NCI-H2029 (cell line): Measurements from ENCODE around the gene RUNDC1.

Experiments used
- DNase-seq: peaks from one replicate; lab custom pipeline; 2025; lab: John Stamatoyannopoulos, UW

RUNDC1 gene

GRCh38 chr17:43019418-43019817, 39.1 kb downstream of the RUNDC1 start:
- DNase-seq = no peak

DNA sequence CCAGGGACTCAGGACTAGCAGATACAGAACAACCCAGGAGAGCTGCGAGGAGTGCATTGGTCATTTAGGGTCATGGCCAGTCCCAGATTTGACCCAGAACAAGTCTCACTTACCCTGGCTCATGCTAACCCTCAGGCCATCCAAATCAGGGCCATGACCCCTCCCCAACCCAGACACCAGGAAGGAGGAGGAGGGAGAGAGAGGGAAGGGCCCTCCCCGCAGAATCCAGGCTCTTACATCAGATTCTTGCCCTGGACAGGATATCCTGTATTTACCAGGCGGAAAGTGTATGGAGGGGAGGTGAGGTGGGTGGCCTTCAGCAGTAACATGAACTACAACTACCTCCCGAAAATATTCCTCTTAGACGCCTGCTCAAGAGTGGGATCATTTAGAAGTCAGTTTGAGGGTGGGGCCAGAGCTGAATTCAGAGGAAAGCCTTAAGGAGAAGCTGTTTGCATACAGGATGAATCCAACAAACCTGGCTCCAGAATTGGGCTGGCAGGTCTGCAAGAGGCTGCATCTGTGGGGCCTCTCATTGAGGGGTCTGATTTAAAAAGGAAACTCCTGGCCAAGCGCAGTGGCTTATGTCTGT, 39.8 kb downstream of the RUNDC1 start:
- no peak for DNase-seq

DNA sequence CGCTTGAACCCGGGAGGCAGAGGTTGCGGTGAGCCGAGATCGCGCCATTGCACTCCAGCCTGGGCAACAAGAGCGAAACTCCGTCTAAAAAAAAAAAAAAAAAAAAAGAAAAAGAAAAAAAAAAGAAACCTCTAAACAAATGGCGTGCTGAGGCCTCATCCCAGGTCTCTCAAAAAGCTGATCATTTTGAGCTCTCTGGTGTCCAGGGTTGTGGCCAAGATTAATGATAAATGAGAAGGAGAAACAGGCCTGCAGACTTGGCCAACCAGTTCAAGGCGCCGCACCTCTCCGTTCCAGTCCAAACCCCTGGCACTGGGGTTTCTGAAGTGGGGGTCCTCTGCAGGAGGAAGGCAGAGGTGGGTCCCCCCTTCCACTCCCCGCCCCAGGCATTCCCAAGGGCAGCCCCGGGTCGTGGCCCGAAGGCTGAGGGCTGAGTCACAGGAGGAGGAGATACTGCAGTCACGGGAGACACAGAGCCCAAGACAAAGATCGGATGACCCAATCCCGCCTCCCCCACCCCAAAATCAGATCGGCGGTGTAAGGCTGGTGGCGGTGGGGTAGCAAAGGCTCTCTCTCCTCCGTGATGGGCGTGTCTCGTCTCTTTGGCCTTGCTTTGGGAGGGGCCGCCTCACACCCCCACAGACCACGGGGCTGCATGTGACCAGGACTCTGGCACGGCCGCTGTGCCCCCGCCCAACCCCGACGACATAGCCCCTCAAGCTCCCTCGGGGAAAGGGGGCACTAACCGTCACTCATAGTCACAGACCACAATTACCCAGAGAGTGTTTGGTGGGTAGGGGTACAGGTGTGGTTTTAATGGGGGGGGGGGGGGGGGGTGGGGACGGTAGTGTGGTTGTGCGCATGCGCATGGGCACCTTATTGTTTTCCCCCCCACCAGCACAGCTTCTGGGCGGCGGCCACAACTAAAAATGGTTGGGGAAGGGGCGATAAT, 40.7 kb downstream of the RUNDC1 start:
- DNase-seq = peak; percentile 5

DNA sequence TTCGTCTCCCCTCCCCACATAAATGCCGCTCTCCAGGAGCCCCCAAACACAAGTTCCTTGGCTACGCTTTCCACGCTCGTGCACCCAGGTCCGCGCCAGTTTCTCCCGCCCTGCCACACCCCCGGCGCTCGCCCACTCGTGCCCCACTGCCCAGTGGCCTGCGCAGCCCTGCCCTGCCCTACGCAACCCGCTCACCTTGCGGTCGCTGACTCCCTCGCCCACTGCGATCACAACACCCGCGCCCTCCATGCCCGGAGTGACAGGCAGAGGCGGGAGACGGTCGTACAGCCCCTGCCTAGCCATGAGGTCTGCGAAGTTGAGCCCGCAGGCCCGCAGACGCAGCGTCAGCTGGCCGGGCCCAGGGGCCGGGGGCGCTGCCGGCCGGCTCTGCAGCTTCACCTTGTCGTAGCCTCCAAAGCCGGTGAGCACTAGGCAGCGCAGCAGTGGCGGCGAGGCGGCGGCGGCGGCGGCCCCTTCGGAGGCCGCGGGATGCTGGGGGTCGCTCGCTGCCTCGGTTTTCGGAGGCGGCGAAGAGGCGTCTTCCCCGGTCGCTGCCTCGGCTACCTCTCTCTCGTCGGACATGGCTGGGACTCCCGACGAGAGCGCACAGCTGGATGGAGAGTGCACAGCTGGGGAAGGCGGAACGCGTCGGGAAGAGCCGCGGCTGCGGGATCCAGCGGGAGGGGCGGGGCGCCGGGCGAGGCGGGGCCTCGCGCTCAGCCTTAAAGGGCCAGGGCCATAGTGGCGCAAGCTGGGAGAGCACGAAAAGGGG, 41.6 kb downstream of the RUNDC1 start, which contains the start of gene VAT1:
VAT1 (minus strand) TSS at position 645 of the 772 bp plus-strand sequence; CDS start at position 582, 63 bp downstream.
- peak; percentile 68 for DNase-seq

DNA sequence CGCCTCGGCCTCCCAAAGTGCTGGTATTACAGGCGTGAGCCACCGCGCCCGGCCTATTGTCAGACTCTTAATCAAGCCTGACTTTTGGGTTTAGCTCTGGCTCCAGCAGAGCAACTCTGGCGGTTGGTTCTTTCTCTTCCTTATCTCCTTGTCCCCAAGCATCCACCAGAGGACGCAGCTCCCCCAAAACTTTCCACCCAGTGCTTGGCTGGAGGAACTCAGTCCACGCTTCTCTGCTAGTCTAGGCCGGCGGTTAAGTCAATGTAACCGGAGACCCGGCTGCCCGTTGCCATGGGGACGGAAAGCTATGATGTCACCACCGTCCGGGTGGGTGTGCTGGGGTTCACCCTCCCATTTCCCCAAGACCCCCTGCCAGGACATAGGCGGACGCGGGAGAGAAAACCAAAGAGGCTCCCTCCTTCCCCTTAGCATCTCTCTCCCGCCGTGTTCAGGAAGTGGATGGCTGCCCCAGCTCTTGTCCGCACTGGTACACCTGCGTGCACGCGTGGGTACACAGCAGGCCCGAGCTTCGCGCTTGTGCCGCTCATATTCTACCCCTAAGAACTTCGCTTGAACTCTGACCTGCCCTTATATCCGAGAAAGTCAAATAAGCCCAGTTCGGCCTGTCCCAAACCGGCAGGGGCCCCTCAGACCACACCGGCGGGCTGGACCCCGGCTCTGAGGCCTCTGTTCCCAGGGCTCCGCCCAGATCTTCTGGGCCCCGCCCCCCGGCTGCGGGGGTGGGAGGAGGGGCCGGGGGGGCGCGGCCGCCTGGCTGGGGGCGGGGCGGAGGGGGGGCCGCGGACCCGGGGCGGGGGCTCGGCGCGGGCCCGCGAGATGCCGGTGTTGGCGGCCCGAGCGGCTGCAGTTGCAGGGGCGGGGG, 44.3 kb downstream of the RUNDC1 start, which contains the start of gene RND2:
RND2 (plus strand) TSS at position 825 of the 883 bp plus-strand sequence. CDS start 117 bp downstream, outside the sequence.
- peak; percentile 77 for DNase-seq

GRCh38 chr17:43025290-43025657, 44.9 kb downstream of the RUNDC1 start:
- no peak for DNase-seq

DNA sequence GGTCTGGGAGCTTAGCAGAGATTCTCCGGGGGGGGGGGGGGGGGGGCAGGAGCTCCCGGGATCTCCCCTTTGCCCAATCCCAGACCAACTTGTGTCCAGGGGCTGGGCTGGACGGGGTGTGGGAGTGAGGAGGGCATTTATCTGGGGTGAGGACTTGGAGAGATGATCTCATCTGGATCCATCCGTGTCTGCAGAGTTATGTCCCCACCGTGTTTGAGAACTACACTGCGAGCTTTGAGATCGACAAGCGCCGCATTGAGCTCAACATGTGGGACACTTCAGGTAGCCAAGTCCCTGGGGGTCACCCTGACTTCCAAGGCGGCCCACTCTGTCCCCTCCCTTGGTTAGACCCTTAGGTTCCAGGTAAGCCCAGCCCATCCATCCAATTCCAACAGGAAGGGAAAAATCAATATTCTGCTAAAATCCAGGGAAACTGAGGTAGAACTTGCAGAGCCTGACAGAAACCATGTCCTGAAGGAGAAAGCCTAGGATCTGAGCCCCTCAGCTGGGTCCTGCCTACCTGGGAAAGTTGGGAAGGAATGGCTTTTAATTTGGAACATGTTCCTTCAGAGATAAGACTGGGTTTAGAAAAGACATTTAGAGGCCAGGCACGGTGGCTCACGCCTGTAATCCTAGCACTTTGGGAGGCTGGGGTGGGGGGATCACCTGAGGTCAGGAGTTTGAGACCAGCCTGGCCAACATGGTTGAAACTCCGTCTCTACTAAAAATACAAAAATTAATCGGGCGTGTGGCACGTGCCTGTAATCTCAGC, 45.6 kb downstream of the RUNDC1 start:
- no peak for DNase-seq

DNA sequence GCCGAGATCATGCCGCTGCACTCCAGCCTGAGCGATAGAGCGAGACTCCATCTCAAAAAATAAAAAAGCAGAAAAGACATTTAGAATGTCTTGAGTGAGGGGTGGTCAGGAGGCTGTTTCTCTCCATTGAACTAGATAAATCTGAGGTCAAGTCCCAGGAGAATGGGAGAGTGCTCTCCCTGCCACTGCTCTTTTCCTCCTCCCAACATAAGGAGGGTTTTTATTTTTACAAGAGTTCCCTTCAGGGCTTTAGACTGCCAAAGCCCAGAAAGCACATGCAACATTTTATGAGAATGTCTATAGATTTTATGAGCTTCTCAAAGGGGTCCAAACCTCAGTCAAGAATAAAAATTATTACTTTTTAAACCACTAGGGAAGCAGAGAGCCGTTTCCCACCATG, 46.2 kb downstream of the RUNDC1 start:
- DNase-seq = no peak

- DNase-seq = no peak
These were observed 47.0 kb downstream of the RUNDC1 start for GRCh38 chr17:43027091-43028032.

GRCh38 chr17:43028221-43028861, 48.0 kb downstream of the RUNDC1 start:
- no peak for DNase-seq

DNA sequence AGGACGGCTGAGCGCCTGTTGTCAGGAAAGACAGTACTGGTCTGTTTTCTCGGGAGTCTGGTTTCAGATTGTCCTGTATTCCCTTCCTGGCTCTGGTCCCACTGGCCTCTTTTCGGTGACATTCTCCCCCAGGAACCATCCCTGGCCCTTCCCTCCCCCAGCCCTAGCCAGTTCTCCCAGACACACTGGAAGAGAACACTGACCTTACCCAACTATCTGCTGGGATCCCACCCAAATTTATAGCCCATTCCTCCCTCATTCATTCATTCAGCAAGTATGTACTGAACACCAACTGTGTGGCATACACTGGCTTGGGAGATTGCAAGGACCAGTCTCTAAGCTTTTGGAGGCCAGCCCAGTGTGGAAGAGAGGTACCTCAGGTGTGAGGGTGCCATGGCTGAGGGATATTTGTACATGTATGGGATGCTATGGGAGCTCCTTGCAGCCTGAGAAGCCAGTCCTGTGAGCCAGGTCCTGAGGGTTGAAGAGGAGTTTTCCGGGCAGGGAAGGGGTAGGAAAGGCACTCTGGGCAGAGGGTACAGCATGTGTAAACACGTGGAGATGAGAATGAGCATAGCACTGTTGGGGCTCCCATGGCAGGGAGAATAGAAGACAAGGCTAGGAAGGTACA, 49.9 kb downstream of the RUNDC1 start:
- no peak for DNase-seq

DNA sequence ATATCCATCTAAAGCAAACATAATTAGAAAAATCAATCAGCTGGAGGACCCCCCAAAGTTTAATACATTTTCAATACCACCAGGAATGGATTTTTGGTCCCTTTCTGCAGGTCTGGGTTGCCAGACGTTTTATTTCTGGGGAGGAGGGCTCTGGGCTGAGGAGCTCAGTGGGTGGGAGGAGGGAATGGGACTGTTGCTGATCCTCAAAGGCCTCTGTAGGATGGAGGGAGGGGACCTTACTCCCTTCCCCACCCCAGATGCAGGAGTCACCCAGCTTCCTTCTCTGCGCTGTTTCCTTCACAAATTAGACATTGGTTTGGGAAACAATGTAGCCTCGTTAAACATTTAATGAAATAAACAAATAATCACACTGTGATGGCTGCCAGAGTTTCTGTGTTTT, 51.3 kb downstream of the RUNDC1 start:
- no peak for DNase-seq

DNA sequence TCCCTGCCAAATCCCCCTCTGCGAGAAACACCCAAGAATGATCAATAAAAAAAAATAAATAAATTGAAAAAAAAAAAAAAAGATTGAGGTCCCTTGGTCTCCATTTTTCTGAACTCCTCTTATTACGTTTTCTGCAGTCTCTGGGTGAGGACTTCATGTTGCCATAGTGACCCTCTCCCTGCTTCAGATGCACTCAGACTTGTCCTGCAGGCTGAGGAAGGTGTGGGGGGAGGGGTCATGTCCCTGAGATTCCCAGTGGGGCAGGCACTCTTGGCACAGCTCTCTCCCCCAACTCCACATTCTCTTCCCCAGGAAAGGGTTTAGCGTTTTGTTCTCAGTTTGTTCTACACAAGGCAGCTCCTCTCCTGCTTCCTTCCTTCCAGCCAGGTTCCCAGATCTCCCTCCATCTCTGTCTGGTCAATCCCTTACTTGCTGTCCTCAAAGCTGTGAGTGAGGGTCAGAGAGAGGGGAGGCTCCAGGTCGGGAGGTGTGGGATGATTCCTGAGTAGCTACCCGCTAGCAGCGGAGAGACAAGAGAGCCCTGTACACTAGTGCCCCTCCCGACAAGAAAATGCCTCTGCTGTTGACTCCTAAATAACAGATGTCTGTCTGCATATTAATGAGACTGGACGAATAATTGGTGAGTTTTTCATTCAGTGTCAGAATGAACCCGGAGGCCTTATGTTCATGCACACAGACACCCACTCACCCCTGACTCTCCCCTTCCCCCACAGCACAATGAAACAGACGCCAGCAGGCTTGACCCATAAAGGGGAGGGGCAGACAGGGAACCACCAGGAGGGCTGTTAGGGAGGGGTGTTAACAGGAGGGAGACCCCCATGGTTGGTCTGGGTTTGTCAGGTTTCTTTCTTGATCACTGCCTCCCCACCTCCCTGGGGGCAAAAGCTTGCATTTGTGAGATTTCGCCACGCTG, 53.9 kb downstream of the RUNDC1 start:
- DNase-seq = no peak

- no peak for DNase-seq
These were observed 54.5 kb downstream of the RUNDC1 start for GRCh38 chr17:43034894-43035293.

DNA sequence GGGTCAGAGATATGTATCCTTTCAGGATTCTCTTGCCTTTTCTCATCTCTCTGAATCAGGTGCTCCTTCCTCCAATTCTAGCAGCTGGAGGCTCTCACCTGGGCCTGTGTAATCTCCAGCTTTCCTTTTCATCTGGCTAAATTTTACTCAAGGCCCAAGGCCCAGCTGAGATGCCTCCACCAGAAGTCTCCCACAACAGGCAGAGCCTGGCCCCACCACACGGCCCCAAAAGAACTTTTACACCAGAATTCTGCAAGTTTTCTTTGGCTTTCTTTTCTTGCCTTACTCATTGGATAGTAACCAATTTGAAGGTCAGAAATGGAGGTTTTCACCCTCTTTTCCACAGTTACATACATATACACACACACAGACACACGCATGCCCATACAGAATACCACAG, 59.3 kb downstream of the RUNDC1 start:
- no peak for DNase-seq

DNA sequence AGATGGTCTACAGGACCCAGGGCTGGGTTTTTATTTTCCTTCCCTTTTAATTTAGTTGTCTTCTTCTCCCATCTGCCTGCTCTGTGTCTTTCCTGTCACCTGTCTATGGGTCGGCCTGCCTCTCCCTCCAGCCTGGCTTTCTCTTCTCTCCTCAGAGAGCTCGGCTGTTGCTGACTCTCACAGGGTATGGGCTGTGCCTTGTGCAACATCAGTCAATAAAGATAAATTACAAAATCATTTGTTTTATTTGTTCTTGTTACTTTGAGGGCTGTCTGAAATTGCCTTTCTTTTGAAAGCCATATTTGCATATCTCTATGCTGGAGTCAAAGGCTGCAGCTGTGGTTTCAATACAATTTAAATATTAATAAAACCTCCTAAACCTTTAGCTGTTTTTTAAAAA, 60.3 kb downstream of the RUNDC1 start:
- DNase-seq = no peak

DNA sequence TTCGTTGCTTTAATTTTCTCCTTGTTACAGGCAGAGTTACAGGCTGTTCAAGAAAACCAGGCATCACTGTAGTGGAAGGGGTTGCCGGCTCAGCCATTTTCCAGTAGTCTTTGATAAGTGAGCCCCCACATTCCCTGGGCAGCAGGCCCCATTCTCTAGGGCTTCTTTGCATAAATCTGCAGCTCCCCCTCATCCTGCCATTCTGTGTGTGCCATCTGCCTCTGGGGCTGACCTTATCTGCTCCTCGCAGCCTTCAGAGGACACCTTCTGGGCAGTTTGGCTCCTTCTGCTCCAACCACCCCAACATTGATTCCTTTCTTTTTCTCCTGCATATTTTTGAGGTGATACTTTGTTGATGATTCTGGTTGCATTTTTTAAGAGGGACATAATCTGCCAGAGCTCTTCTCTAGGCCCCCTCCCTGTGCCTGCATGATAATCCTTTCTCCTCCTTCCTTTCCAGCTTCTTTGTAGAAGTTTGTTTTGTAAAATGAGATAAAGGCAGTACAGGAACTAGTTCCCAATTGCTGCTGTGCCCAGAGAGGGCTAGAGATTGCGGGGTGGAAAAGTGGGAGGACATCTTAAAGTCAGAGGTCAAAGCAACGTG, 61.8 kb downstream of the RUNDC1 start:
- DNase-seq = no peak
